Nephron (organoid): ENCODE data around the gene CHIT1.

ENCODE experiments used
- H3K27ac Mint-ChIP-seq, 3 experiments: 2 replicates each; pipeline ENCODE4 v1.8.0; 2020; ENCODE audit warnings: mixed read lengths in 3 of 3, mild to moderate bottlenecking in 2 of 3, moderate library complexity in 1 of 3
- H3K27me3 Mint-ChIP-seq: 2 replicates; pipeline ENCODE4 v1.8.0; 2021; ENCODE audit warnings: low read depth, mild to moderate bottlenecking, moderate library complexity, mixed read lengths
- H3K36me3 Mint-ChIP-seq: 2 replicates; pipeline ENCODE4 v1.8.0; 2020; ENCODE audit warnings: low read depth, mixed read lengths
- H3K4me1 Mint-ChIP-seq: 2 replicates; pipeline ENCODE4 v1.8.0; 2020; ENCODE audit warnings: mixed read lengths
- H3K4me3 Mint-ChIP-seq, 3 experiments: 2 replicates each; pipeline ENCODE4 v1.8.0; 2020; ENCODE audit warnings: mild to moderate bottlenecking in 3 of 3, mixed read lengths in 3 of 3, moderate library complexity in 2 of 3
- H3K9me3 Mint-ChIP-seq: 2 replicates; pipeline ENCODE4 v1.8.0; 2020; ENCODE audit warnings: mixed read lengths
- CTCF ChIP-seq, 3 experiments: fragments of 200-600 bp; sonication (generic); IDR thresholded peaks; one replicate each; pipeline ENCODE4 v1.5.0; 2021; ENCODE audit warnings: antibody characterized with exemption in 3 of 3; ENCODE audit not compliant: unreplicated experiment in 3 of 3

Gene CHIT1

GRCh38 chr1:203180611-203181330, 48.7 kb downstream of the CHIT1 start:
- no peak overlapping the region for H3K27ac Mint-ChIP-seq
- peaks cover 46% of the 10 kb centered on the region for H3K4me1 Mint-ChIP-seq
- no peak for TF ChIP-seq CTCF (IDR thresholded peaks at IDR 0.05; ENCODE audit: unreplicated experiment in 3 of 3)
- H3K27me3 Mint-ChIP-seq: peaks cover 7% of the 10 kb centered on the region
- H3K9me3 Mint-ChIP-seq: no peaks in the 10 kb centered on the region
- H3K4me3 Mint-ChIP-seq: no peak overlapping the region
- H3K36me3 Mint-ChIP-seq: no peaks in the 10 kb centered on the region

- no peak overlapping the region for H3K27ac Mint-ChIP-seq
- peaks cover 44% of the 10 kb centered on the region for H3K4me1 Mint-ChIP-seq
- TF ChIP-seq CTCF (IDR thresholded peaks at IDR 0.05; ENCODE audit: unreplicated experiment in 3 of 3): no peak
- H3K36me3 Mint-ChIP-seq: no peaks in the 10 kb centered on the region
- peak overlapping the region in 1 of 3 experiments; percentile 36 for H3K4me3 Mint-ChIP-seq
- no peaks in the 10 kb centered on the region for H3K9me3 Mint-ChIP-seq
- peaks cover 11% of the 10 kb centered on the region for H3K27me3 Mint-ChIP-seq
Measured at GRCh38 chr1:203179667-203180005, 49.8 kb downstream of the CHIT1 start.

- peaks cover 46% of the 10 kb centered on the region for H3K4me1 Mint-ChIP-seq
- H3K36me3 Mint-ChIP-seq: no peaks in the 10 kb centered on the region
- H3K27me3 Mint-ChIP-seq: peaks cover 11% of the 10 kb centered on the region
- no peak for TF ChIP-seq CTCF (IDR thresholded peaks at IDR 0.05; ENCODE audit: unreplicated experiment in 3 of 3)
- H3K27ac Mint-ChIP-seq: peak overlapping the region in 2 of 3 experiments; percentile 27 to 48
- H3K4me3 Mint-ChIP-seq: peak overlapping the region in 2 of 3 experiments; percentile 4 to 53
- H3K9me3 Mint-ChIP-seq: no peaks in the 10 kb centered on the region
Measured at GRCh38 chr1:203178821-203179666, 50.4 kb downstream of the CHIT1 start.

GRCh38 chr1:203178083-203178482, 51.4 kb downstream of the CHIT1 start:
- Mint-ChIP-seq H3K4me3 (peak overlapping the region in 2 of 3 experiments; percentile 28 to 72), H3K4me1 (peaks cover 52% of the 10 kb centered on the region), H3K36me3 (no peaks in the 10 kb centered on the region)

GRCh38 chr1:203177470-203178039, 51.9 kb downstream of the CHIT1 start:
- H3K4me1 Mint-ChIP-seq: peaks cover 53% of the 10 kb centered on the region
- H3K36me3 Mint-ChIP-seq: no peaks in the 10 kb centered on the region
- peak overlapping the region; percentile 27 to 69 (median 48) for H3K27ac Mint-ChIP-seq
- no peaks in the 10 kb centered on the region for H3K9me3 Mint-ChIP-seq
- no peak for TF ChIP-seq CTCF (IDR thresholded peaks at IDR 0.05; ENCODE audit: unreplicated experiment in 3 of 3)
- peak overlapping the region in 1 of 3 experiments; percentile 94 for H3K4me3 Mint-ChIP-seq
- H3K27me3 Mint-ChIP-seq: peaks cover 18% of the 10 kb centered on the region

More at GRCh38 chr1:203178083-203178482, 51.4 kb downstream of the CHIT1 start:
- Mint-ChIP-seq H3K27ac (peak overlapping the region; percentile 27 to 69 (median 48)), H3K9me3 (no peaks in the 10 kb centered on the region), H3K27me3 (peaks cover 18% of the 10 kb centered on the region)
- TF ChIP-seq CTCF (IDR thresholded peaks at IDR 0.05; ENCODE audit: unreplicated experiment in 3 of 3): no peak
